Neuronal stem cell (in vitro differentiated cells): Measurements from ENCODE around the gene PREB.
A peak's percentile ranks its signal among the peaks of the same experiment; 100 is the strongest.

Experiments used
- DNase-seq: peaks from one replicate; pipeline ENCODE4 v3.0.0-alpha.2; 2013; ENCODE audit warnings: low spot score
- H2AFZ ChIP-seq: one replicate; pipeline ENCODE4 v1.6.1; 2013; ENCODE audit warnings: mild to moderate bottlenecking, low read length, inconsistent platforms
- H2AK5ac ChIP-seq: 2 replicates; pipeline ENCODE4 v1.6.1; 2013; ENCODE audit warnings: low read depth, mild to moderate bottlenecking, inconsistent platforms, low read length, moderate library complexity, mixed read lengths
- H2BK120ac ChIP-seq: 2 replicates; pipeline ENCODE4 v1.6.1; 2013; ENCODE audit warnings: low read depth, mild to moderate bottlenecking, inconsistent platforms, low read length, moderate library complexity, mixed read lengths
- H2BK12ac ChIP-seq: one replicate; pipeline ENCODE4 v1.6.1; 2013; ENCODE audit warnings: low read length, inconsistent platforms
- H2BK15ac ChIP-seq: 2 replicates; pipeline ENCODE4 v1.6.1; 2013; ENCODE audit warnings: mild to moderate bottlenecking, low read length, inconsistent platforms, mixed read lengths
- H2BK5ac ChIP-seq: one replicate; pipeline ENCODE4 v1.6.1; 2013; ENCODE audit warnings: inconsistent platforms, mild to moderate bottlenecking, low read length, moderate library complexity
- H3K14ac ChIP-seq: one replicate; pipeline ENCODE4 v1.6.1; 2013; ENCODE audit warnings: low read length, inconsistent platforms
- H3K18ac ChIP-seq: 2 replicates; pipeline ENCODE4 v1.6.1; 2013; ENCODE audit warnings: low read length, inconsistent platforms
- H3K23ac ChIP-seq: 2 replicates; pipeline ENCODE4 v1.6.1; 2013; ENCODE audit warnings: low read depth, mild to moderate bottlenecking, mixed read lengths, low read length, inconsistent platforms; ENCODE audit not compliant: poor library complexity
- H3K27ac ChIP-seq: replicated peaks from 3 replicates; pipeline ENCODE4 v1.5.1; 2013; ENCODE audit warnings: low read length, inconsistent platforms
- H3K27me3 ChIP-seq, 3 experiments: 2 replicates each; pipeline ENCODE4 v1.6.1; 2013; ENCODE audit warnings: low read length in 3 of 3, mild to moderate bottlenecking in 2 of 3, inconsistent platforms in 1 of 3, low read depth in 1 of 3, mixed read lengths in 1 of 3, moderate library complexity in 1 of 3; ENCODE audit not compliant: control insufficient read depth in 3 of 3, insufficient read depth in 3 of 3
- H3K36me3 ChIP-seq, 2 donors: replicated peaks in 1 of 2; 2 replicates each; pipeline ENCODE4 v1.6.1; 2013; ENCODE audit warnings: low read length in 2 of 2; ENCODE audit not compliant: control insufficient read depth in 2 of 2, insufficient read depth in 2 of 2
- H3K4ac ChIP-seq: 2 replicates; pipeline ENCODE4 v1.6.1; 2013; ENCODE audit warnings: inconsistent platforms, mild to moderate bottlenecking, low read length, moderate library complexity
- H3K4me1 ChIP-seq, 2 donors: 1 replicate in 1 of 2; 2 replicates in 1 of 2; pipeline ENCODE4 v1.6.1; 2013; ENCODE audit warnings: low read length in 2 of 2, low read depth in 1 of 2; ENCODE audit not compliant: control insufficient read depth in 2 of 2, insufficient read depth in 1 of 2
- H3K4me2 ChIP-seq: one replicate; pipeline ENCODE4 v1.6.1; 2013; ENCODE audit warnings: mild to moderate bottlenecking, low read length, inconsistent platforms; ENCODE audit not compliant: insufficient read depth, poor library complexity, severe bottlenecking
- H3K4me3 ChIP-seq, 2 donors: 2 replicates each; pipeline ENCODE4 v1.5.1; 2013; ENCODE audit warnings: low read length in 2 of 2, mild to moderate bottlenecking in 2 of 2, inconsistent platforms in 1 of 2, moderate library complexity in 1 of 2
- H3K79me1 ChIP-seq: one replicate; pipeline ENCODE4 v1.6.1; 2013; ENCODE audit warnings: low read depth, mild to moderate bottlenecking, inconsistent platforms, low read length, moderate library complexity
- H3K9ac ChIP-seq: one replicate; pipeline ENCODE4 v1.6.1; 2013; ENCODE audit warnings: mild to moderate bottlenecking, low read depth, low read length, inconsistent platforms; ENCODE audit not compliant: poor library complexity
- H3K9me3 ChIP-seq, 2 donors: replicated peaks in 1 of 2; 2 replicates each; pipeline versions ENCODE3 to v1.6.1; 2013; ENCODE audit warnings: low read length in 2 of 2, mild to moderate bottlenecking in 2 of 2, inconsistent platforms in 1 of 2, low read depth in 1 of 2, mixed read lengths in 1 of 2, moderate library complexity in 1 of 2; ENCODE audit not compliant: control insufficient read depth in 2 of 2, insufficient read depth in 1 of 2
- H4K8ac ChIP-seq: one replicate; pipeline ENCODE4 v1.6.1; 2013; ENCODE audit warnings: low read depth, mild to moderate bottlenecking, inconsistent platforms, low read length, moderate library complexity
- H4K91ac ChIP-seq: one replicate; pipeline ENCODE4 v1.6.1; 2013; ENCODE audit warnings: low read length, low read depth, mild to moderate bottlenecking, inconsistent platforms; ENCODE audit not compliant: poor library complexity
- WGBS, 2 donors: extraction: QIAGEN DNeasy Blood & Tissue Kit; methylation state at CpG; one replicate each; pipeline ENCODE4 v1.1.7; 2013; ENCODE audit warnings: missing lambda C conversion rate in 2 of 2, mixed read lengths in 1 of 2; ENCODE audit not compliant: insufficient read length in 2 of 2, insufficient replicate concordance in 1 of 2; ENCODE audit errors: extremely low coverage in 2 of 2; 5-methylcytosine and 5-hydroxymethylcytosine counted together

The PREB gene

GRCh38 chr2:27095745-27096651 is 38.4 kb downstream of the PREB start:
- peaks cover 0 to 4% of the 10 kb centered on the region in 2 donors for H3K4me1 ChIP-seq
- no peak overlapping the region for H3K14ac ChIP-seq
- no peak overlapping the region for H2BK5ac ChIP-seq
- no peak overlapping the region for H3K23ac ChIP-seq
- H3K9me3 ChIP-seq, result no peaks in the 10 kb centered on the region
- no peak overlapping the region for H2BK12ac ChIP-seq
- peak overlapping the region; percentile 59 for H3K4me2 ChIP-seq
- H2AFZ ChIP-seq, result peak overlapping the region; percentile 94
- H3K18ac ChIP-seq, result peak overlapping the region; percentile 39
- no peaks in the 10 kb centered on the region for H3K27me3 ChIP-seq
- no peak overlapping the region for H3K4ac ChIP-seq
- H3K27ac ChIP-seq, result no peak overlapping the region
- H3K4me3 ChIP-seq, result peak overlapping the region; percentile 5 to 32
- H2BK15ac ChIP-seq, result no peak overlapping the region
- no peak overlapping the region for H2BK120ac ChIP-seq
- peaks cover 0 to 1% of the 10 kb centered on the region in 2 donors for H3K36me3 ChIP-seq
- H3K9ac ChIP-seq, result no peak overlapping the region
- no peak overlapping the region for H4K91ac ChIP-seq
- DNase-seq, result no peak
- H3K79me1 ChIP-seq, result no peaks in the 10 kb centered on the region
- no CpG with 5 or more reads among the region's 18 CpGs for WGBS, 2 donors
- H4K8ac ChIP-seq, result peak overlapping the region; percentile 75
- peak overlapping the region; percentile 49 for H2AK5ac ChIP-seq

DNA sequence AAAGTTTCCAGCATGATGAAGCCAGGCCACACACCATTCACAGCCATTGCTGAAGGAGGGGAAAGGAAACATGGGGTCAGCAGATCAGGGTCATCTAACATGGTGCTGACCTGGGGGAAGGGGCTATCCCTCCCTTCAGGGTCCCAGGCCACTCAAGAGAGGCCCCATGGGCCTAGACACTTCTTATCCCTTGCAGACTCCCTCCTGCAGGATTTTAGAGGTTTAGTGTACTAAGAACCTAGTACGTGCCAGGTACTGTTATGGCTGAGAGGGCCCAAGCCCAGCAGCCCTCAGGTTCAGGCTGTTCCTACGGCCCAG is 39.0 kb downstream of the PREB start:
- Histone ChIP-seq H3K4ac (no peak overlapping the region), H3K9me3 (no peaks in the 10 kb centered on the region), H2AFZ (peak overlapping the region; percentile 94), H2AK5ac (no peak overlapping the region), H2BK120ac (no peak overlapping the region), H3K79me1 (no peaks in the 10 kb centered on the region), H4K8ac (peak overlapping the region; percentile 75), H3K27ac (no peak overlapping the region), H4K91ac (no peak overlapping the region), H3K9ac (no peak overlapping the region), H3K4me3 (peak overlapping the region in 1 of 2 donors; percentile 5), H3K14ac (no peak overlapping the region), H3K36me3 (peaks cover 0 to 1% of the 10 kb centered on the region in 2 donors), H3K4me1 (peaks cover 0 to 4% of the 10 kb centered on the region in 2 donors), H2BK15ac (no peak overlapping the region), H2BK12ac (no peak overlapping the region), H3K4me2 (no peak overlapping the region), H3K27me3 (no peaks in the 10 kb centered on the region), H3K23ac (no peak overlapping the region), H3K18ac (no peak overlapping the region), H2BK5ac (no peak overlapping the region)
- WGBS, 2 donors, result no CpG with 5 or more reads among the region's 2 CpGs
- no peak for DNase-seq

DNA sequence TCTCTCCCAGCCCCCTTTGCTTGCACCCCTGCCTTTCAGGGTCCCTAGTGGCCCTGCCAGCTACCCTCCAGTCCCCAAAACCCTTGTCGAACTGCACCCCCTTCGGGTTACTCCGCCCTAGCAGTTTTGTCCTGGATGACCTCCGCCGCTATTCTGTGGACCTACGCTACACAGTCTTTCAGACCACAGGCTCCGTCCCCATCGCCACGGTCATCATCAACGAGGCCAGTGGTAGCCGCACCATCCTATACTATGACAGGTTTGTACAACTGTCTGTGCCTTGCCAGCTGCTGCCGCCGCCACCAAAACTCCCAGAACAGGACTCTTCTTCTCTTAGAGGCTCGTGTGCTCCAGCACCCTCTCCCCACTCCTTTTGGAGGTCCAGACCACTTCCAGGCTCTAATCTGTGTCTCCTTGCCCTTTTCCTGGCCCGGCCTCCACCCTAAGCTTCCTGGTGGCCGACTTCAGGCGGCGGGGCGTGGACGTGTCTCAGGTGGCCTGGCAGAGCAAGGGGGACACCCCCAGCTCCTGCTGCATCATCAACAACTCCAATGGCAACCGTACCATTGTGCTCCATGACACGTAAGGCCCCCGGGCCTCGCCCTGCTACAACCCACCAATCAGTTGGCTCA is 40.0 kb downstream of the PREB start:
- Histone ChIP-seq H3K36me3 (no peaks in the 10 kb centered on the region), H4K91ac (no peak overlapping the region), H3K9me3 (no peaks in the 10 kb centered on the region), H3K14ac (no peak overlapping the region), H3K27me3 (no peaks in the 10 kb centered on the region), H3K23ac (peak overlapping the region; percentile 47), H3K4me3 (no peak overlapping the region), H2AK5ac (peak overlapping the region; percentile 41), H3K4me2 (no peak overlapping the region), H3K18ac (no peak overlapping the region), H2BK5ac (no peak overlapping the region), H4K8ac (no peak overlapping the region), H3K27ac (no peak overlapping the region), H2BK120ac (no peak overlapping the region), H2BK12ac (no peak overlapping the region), H3K4me1 (peaks cover 0 to 1% of the 10 kb centered on the region in 2 donors), H2AFZ (no peak overlapping the region), H3K4ac (no peak overlapping the region), H3K79me1 (no peaks in the 10 kb centered on the region), H2BK15ac (no peak overlapping the region), H3K9ac (no peak overlapping the region)
- WGBS, 2 donors, result no CpG with 5 or more reads among the region's 24 CpGs
- no peak for DNase-seq
